GM21423 (cell line): Measurements from ENCODE around the gene SLC23A3.
A peak's percentile ranks its signal among the peaks of the same experiment; 100 is the strongest.

Source experiments
- ATAC-seq: cut with Tn5 transposase; IDR thresholded peaks from one replicate; pipeline ENCODE4 v1.9.1; 2021; ENCODE audit warnings: mild to moderate bottlenecking, moderate library complexity; ENCODE audit not compliant: unreplicated experiment

Gene SLC23A3

DNA sequence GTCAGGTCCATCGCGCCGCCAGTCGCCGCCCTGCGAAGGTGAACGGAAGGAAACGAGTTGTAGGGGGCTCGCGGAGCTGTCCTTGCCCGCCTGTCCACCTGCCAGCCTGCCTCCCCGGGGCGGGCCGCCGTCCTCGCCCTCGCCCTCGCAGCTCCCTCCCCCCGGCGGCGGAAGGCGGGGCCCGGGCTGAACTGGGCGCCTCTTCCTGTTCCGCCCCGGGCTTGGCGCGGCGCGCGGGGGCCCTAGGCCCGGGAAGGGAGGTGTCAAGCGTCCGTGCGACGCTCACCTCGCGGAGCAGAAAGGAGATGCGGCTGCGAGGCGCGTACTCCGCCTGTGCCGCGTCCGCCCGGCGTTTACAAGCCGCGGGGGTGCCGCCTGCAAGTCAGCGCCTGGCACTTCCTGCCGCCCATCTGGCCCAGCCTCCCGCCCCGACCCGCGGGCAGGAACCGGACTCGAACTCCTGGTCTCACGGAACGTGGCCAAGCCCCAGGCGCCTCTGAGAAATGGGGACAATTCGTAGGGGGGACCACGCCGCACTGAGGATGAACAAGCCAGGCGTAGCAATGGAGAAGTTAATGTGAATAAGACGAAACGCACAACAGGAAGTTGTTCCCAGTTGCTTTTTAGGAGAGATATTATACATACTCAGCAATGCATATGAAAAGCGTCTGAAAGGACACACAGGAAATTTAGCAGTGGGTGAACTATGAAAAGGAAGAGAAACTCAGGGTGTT is 7.2 kb upstream of the SLC23A3 start, which contains the start of gene CNPPD1:
CNPPD1 (minus strand) TSS at position 108 of the 734 bp plus-strand sequence; CDS start at position 11, 97 bp downstream.
- ATAC-seq: peak; percentile 58

- ATAC-seq: peak; percentile 30
Measured at GRCh38 chr2:219175928-219176817, 6.3 kb upstream of the SLC23A3 start.

GRCh38 chr2:219175486-219175885 is 5.7 kb upstream of the SLC23A3 start:
- ATAC-seq: no peak

DNA sequence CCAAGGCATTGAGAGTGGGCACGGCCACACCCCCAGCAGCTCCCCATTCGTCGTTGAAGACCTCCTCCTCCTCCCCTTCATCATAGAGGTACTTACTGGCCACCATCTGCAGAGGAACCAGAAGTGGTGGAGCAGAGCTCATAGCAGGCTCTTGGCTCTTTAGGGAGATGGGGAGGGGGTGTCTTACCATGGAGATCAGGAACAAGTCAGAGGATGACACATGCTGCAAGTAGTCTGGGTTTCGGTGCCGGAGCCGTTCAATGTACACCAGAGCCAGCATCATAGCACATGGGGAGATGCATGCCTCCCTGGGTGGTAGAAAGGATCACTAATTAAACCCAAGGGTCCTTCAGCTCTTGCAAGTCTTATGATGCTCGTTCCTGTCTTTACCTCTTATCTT is 5.0 kb upstream of the SLC23A3 start:
- no peak for ATAC-seq

DNA sequence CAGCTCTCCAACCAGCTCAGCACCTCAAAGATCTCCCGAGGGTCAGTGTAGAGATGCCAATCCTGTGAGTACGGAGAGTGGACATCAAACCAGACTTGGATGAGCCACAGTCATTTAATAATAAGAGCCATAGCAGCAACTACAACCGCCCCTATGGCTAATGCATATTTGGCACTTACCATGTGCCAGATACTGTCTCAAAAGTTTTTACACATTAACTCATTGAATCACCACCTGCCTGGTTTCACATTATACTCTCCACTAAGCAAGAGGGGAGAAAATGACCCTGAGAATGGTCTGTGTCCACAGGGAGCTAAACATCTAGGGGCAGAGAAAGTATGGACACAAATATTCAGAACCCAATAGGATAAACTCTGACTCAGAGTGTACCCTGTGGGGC is 4.3 kb upstream of the SLC23A3 start:
- no peak for ATAC-seq

DNA sequence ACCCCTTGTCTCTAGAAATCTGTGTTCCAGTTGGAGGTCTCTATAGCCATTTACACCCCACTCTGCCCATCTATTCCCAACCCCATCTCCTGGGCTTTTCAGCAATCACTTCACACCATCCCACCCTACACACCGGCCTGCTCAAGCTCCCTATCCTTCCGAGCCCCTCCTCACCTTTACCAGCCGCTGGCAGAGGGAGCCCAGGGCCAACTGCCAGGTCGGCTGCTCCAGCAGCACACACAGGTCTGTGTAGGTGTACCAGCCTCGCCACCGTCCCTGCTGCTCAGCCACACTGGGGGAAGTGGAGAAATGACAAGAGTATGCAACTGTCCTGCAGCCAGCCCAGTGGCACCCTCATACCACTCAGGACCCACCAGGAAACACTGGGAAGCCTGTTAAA is 3.3 kb upstream of the SLC23A3 start:
- no peak for ATAC-seq

GRCh38 chr2:219172231-219173154 is 2.7 kb upstream of the SLC23A3 start:
- ATAC-seq: no peak

DNA sequence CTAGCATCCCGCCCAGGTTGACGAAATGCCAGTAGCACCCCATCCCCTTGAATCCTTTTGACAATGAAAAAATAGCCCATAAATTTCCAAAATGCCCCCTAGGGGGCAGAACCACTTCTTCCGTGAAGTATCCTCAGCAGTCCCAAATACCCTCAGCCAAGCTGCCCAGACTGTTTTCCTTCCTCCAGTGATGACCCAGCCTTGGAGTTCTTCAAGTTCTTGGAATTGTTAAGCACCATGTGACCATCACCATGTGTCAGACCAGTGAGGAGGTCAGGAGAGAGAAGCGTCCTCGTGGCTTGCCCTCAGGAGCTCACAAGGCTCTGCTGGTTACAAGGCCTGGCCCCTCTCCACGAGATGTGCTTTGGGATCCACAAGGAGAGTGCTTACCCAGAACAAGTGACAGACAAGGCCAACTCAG is 1.4 kb upstream of the SLC23A3 start:
- no peak for ATAC-seq

DNA sequence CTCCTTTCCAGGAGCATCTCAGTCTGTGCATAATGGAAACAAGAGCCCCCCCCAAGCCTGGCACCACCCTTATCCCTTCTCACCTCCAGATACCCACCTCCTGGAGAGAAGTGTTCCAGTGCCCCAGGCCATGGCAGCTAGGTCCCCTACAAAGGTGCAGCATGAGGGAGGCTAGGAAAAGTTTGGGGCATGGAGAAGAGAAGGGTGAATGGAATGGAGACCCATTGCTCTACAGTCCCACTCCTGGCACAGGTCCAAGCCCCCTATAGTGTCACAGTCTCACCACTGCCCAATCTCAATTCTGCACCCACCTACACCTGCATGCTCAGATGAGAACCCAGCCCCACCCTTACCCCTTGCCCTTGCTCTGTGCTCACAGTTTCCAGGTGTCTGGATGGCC is 897 bp downstream of the SLC23A3 start:
- no peak for ATAC-seq

GRCh38 chr2:219168526-219168925 is 1.3 kb downstream of the SLC23A3 start:
- ATAC-seq: no peak

DNA sequence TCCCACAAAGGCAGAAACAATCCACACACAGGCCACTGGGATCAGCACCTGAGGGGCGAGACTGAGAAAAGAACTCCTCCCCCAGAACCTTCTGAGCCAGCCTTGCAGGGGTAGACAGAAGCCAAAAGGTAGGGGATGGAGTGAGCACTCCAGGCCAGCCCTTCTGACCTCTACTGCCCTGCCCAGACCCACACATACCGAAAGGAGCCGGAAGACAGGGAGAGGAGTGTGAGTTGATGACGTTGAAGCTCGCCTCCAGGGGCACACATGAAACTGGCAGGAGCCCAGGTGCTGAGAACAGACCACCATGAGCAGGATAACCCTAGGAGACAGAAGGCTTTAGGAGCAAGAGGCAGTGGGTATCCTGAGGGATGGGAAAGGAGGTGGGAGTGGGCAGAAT is 1.8 kb downstream of the SLC23A3 start:
- no peak for ATAC-seq

DNA sequence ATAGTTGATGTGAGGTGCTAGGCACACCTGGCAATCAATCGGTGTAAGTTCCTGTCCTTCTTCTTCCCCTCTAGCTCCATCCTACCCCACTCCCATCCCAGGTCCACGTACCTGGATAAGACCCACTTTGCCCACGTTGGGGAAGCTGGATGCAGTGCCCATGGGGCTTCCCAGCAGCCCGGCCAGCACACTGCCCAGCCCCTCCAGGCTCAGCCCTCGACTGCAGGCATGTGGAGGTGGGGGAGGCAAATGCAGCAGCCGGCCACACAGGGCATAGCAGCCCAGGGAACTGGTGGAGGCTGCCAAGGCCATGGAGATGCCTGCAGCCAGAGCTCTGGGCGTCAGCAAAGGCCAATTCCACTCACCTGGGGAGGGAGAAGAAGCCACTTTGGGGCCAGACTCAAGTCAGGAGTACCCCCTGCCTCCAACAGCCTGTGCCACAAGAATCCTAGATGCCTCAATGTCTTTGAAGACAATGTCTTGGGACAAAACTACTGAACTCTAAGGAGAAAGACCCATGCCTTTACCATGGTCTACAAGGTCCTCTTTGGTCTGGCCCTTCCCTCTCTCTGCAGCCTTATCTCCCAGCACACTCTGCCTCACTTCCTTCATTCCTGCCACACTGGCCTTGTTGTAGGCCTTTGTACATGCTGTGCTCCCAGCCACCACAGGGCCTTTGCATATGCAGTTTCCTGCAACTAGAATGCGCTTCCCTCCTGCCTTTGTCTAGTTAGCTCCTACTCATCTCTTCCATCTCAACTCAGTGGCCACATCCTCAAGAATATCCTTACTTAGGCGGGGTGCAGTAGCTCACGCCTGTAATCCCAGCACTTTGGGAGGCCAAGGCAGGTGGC is 4.5 kb downstream of the SLC23A3 start:
- ATAC-seq: no peak

GRCh38 chr2:219163156-219163555 is 6.7 kb downstream of the SLC23A3 start:
- ATAC-seq: no peak

GRCh38 chr2:219161097-219161496 is 8.7 kb downstream of the SLC23A3 start:
- ATAC-seq: no peak

GRCh38 chr2:219160186-219161017 is 9.4 kb downstream of the SLC23A3 start, which contains the start of gene NHEJ1:
Gene NHEJ1, minus strand, starts transcription at chr2:219160815. Its CDS starts 2,453 bp downstream, at chr2:219158362.
- peak; percentile 84 for ATAC-seq

- ATAC-seq: no peak
Measured at GRCh38 chr2:219159771-219160185, 10.1 kb downstream of the SLC23A3 start.

DNA sequence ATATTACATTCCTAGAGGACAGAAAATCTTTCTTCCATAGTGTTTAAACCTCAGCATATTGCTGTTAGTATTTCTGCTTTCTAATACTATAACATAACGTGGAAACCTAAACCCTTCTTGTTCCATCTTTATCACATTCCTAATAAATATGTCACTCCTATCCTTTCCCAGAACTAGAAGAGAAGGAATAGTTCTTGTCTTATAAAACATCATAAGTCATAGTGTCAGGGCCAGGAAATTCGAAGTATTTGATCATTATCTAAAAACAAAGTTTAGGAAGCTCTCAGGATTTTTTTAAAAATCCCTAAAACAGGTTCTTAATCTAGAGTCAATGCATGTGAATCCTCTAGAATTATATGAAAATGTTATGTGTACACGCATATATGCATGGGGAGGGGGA is 11.2 kb downstream of the SLC23A3 start:
- ATAC-seq: no peak

GRCh38 chr2:219158025-219158424 is 11.8 kb downstream of the SLC23A3 start:
- no peak for ATAC-seq

GRCh38 chr2:219157396-219157795 is 12.4 kb downstream of the SLC23A3 start:
- ATAC-seq: no peak
